ENCODE results near the gene MYEOV. TPM values are rescaled to one million over a fixed set of nuclear protein-coding genes. Genes with fewer than 3 reads are reported as not detected.

The MYEOV gene
- total RNA-seq, 1 experiment from 2014 or later: 182 TPM

- peaks cover 30% of the 10 kb centered on the region for H3K79me2 ChIP-seq (ENCODE audit: low read depth)
- no peak overlapping the region for H3K4me3 ChIP-seq
- intact Hi-C loops (cut with micrococcal nuclease; ENCODE audit: unreplicated experiment): no loop called here
- TF ChIP-seq, protein P1, sequence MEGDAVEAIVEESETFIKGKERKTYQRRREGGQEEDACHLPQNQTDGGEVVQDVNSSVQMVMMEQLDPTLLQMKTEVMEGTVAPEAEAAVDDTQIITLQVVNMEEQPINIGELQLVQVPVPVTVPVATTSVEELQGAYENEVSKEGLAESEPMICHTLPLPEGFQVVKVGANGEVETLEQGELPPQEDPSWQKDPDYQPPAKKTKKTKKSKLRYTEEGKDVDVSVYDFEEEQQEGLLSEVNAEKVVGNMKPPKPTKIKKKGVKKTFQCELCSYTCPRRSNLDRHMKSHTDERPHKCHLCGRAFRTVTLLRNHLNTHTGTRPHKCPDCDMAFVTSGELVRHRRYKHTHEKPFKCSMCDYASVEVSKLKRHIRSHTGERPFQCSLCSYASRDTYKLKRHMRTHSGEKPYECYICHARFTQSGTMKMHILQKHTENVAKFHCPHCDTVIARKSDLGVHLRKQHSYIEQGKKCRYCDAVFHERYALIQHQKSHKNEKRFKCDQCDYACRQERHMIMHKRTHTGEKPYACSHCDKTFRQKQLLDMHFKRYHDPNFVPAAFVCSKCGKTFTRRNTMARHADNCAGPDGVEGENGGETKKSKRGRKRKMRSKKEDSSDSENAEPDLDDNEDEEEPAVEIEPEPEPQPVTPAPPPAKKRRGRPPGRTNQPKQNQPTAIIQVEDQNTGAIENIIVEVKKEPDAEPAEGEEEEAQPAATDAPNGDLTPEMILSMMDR (conservative IDR thresholded peaks at IDR 0.05): no peak
- TF ChIP-seq EZH2 (IDR thresholded peaks at IDR 0.05; ENCODE audit: low read depth): no peak
- no peak for DNase-seq
- H3K4me2 ChIP-seq: peak overlapping the region; percentile 63
- peaks cover 79% of the 10 kb centered on the region for H3K4me1 ChIP-seq (replicated peaks; ENCODE audit: insufficient read depth)
- CTCF ChIA-PET: no interaction called here
- no peaks in the 10 kb centered on the region for H3K9me3 ChIP-seq (ENCODE audit: insufficient read depth, low read depth)
- H2AFZ ChIP-seq: no peak overlapping the region
- BruUV-seq (replicated peaks): no TSS peak
- no peaks in the 10 kb centered on the region for H4K20me1 ChIP-seq (ENCODE audit: insufficient read depth)
- H3K27me3 ChIP-seq (ENCODE audit: insufficient read depth, low read depth): no peaks in the 10 kb centered on the region
- H3F3A ChIP-seq (ENCODE audit: insufficient read depth, low read depth): peaks cover 52% of the 10 kb centered on the region
- POLR2A ChIA-PET (ENCODE audit: unreplicated experiment): interaction anchor here (0.5 kb wide), 1 partner anchor 12 kb away, joined by 6 read pairs; no protein-coding TSS in a partner anchor
- H3K27ac ChIP-seq: peak overlapping the region; percentile 90
- no peaks in the 10 kb centered on the region for H3K9me2 ChIP-seq (ENCODE audit: insufficient read depth)
- H3K36me3 ChIP-seq (ENCODE audit: low read depth): no peaks in the 10 kb centered on the region
Measured at GRCh38 chr11:69276165-69276564, 17.8 kb upstream of the MYEOV start.

GRCh38 chr11:69277074-69277809 lies 16.7 kb upstream of the MYEOV start:
- no peaks in the 10 kb centered on the region for H3K9me2 ChIP-seq (ENCODE audit: insufficient read depth)
- POLR2A ChIA-PET (ENCODE audit: unreplicated experiment): interaction anchor here (1.5 kb wide), 1 partner anchor 20 kb away, joined by 5 read pairs; no protein-coding TSS in a partner anchor
- peak overlapping the region; percentile 26; the same call in 1 of the 2 replicates for H3K4me3 ChIP-seq
- TF ChIP-seq, protein P1 (conservative IDR thresholded peaks at IDR 0.05): no peak
- no peak for TF ChIP-seq EZH2 (IDR thresholded peaks at IDR 0.05; ENCODE audit: low read depth)
- H3K27ac ChIP-seq: peak overlapping the region; percentile 99
- no peaks in the 10 kb centered on the region; the same call in 1 of the 2 replicates for H3K36me3 ChIP-seq (ENCODE audit: low read depth)
- no peaks in the 10 kb centered on the region for H4K20me1 ChIP-seq (ENCODE audit: insufficient read depth)
- peaks cover 63% of the 10 kb centered on the region for H3F3A ChIP-seq (ENCODE audit: insufficient read depth, low read depth)
- peaks cover 34% of the 10 kb centered on the region for H3K79me2 ChIP-seq (ENCODE audit: low read depth)
- no TSS peak for BruUV-seq (replicated peaks)
- H3K27me3 ChIP-seq (ENCODE audit: insufficient read depth, low read depth): no peaks in the 10 kb centered on the region
- CTCF ChIA-PET: no interaction called here
- DNase-seq: peak in 1 of 2 experiments; percentile 44
- intact Hi-C loops (cut with micrococcal nuclease; ENCODE audit: unreplicated experiment): no loop called here
- H3K4me2 ChIP-seq: peak overlapping the region; percentile 66
- H3K9me3 ChIP-seq (ENCODE audit: insufficient read depth, low read depth): no peaks in the 10 kb centered on the region; the same call in 1 of the 2 replicates
- H3K4me1 ChIP-seq (replicated peaks; ENCODE audit: insufficient read depth): peaks cover 89% of the 10 kb centered on the region
- no peak overlapping the region for H2AFZ ChIP-seq

DNA sequence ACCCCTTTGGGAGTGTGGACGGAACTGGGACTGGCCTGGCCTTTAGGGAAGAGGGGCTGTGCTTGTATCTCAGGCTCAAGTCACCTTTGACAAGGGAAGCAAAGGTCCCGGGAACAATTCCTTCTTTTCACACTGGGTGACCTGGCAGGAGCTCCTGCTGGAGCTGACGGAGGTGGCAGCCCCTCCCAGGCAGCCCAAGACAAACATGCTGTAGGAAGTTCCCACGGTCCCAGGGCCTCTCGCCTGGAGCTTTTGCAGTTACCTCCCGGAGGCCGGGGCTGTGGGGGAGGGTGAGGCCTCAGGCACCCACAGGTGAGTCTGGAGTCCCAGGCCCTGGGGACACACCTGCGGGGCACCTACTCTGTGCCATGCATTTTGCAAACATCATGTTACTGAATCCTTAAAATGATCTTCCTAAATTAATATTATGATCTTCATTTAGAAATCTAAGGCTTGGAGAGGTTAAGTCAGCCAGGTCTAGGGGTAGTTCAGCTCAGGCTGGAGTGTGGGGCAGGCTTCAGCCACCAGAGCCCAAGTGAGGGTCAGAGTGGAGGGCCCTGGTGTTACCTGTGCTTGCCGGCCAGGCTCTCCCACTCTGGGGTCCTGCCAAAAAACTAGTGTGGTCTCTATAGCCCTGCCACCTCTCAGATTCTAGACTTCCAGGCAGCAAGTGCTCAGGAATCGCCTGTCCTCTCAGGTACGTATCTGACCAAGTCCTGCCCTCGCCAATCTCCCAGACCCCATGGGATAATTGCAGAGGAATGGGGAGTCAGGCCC lies 15.7 kb upstream of the MYEOV start:
- no peaks in the 10 kb centered on the region for H3K27me3 ChIP-seq (ENCODE audit: insufficient read depth, low read depth)
- POLR2A ChIA-PET (ENCODE audit: unreplicated experiment): interaction anchor here (0.9 to 1.5 kb wide), 4 partner anchors 16 to 57 kb away, joined by 3 to 16 read pairs (median 4); partner anchors contain the start of gene MYEOV
- peak; percentile 93 to 99 for DNase-seq
- peak overlapping the region; percentile 29; the same call in 1 of the 2 replicates for H3K4me3 ChIP-seq
- peaks cover 93% of the 10 kb centered on the region for H3K4me1 ChIP-seq (replicated peaks; ENCODE audit: insufficient read depth)
- H3K27ac ChIP-seq: peak overlapping the region; percentile 99
- H4K20me1 ChIP-seq (ENCODE audit: insufficient read depth): no peaks in the 10 kb centered on the region
- no peaks in the 10 kb centered on the region for H3K9me2 ChIP-seq (ENCODE audit: insufficient read depth)
- H2AFZ ChIP-seq: no peak overlapping the region
- H3K4me2 ChIP-seq: peak overlapping the region; percentile 66
- no peaks in the 10 kb centered on the region; the same call in 1 of the 2 replicates for H3K36me3 ChIP-seq (ENCODE audit: low read depth)
- peaks cover 70% of the 10 kb centered on the region for H3F3A ChIP-seq (ENCODE audit: insufficient read depth, low read depth)
- intact Hi-C loops (cut with micrococcal nuclease; ENCODE audit: unreplicated experiment): loop anchor here (1.0 kb wide), 1 partner anchor 156 kb away; no protein-coding TSS in a partner anchor
- CTCF ChIA-PET: interaction anchor here (0.6 kb wide), 1 partner anchor 15 kb away, joined by 3 read pairs; no protein-coding TSS in a partner anchor
- TF ChIP-seq, protein P1 (conservative IDR thresholded peaks at IDR 0.05): no peak
- no peak for TF ChIP-seq EZH2 (IDR thresholded peaks at IDR 0.05; ENCODE audit: low read depth)
- H3K79me2 ChIP-seq (ENCODE audit: low read depth): peaks cover 39% of the 10 kb centered on the region
- H3K9me3 ChIP-seq (ENCODE audit: insufficient read depth, low read depth): no peaks in the 10 kb centered on the region; the same call in 1 of the 2 replicates
- no TSS peak for BruUV-seq (replicated peaks)
